Chondrocyte (in vitro differentiated cells): ENCODE measurements around the gene PADI4. TPM values are rescaled to one million over a fixed set of nuclear protein-coding genes. Genes with fewer than 3 reads are reported as not detected.

ENCODE experiments used
- DNase-seq: peaks from one replicate; pipeline ENCODE4 v3.0.0; 2021; ENCODE audit warnings: mixed read lengths, low spot score
- H3K27ac Mint-ChIP-seq: one replicate; pipeline ENCODE4 v1.8.0; 2021; ENCODE audit warnings: mild to moderate bottlenecking, moderate library complexity, mixed read lengths; ENCODE audit not compliant: unreplicated experiment
- H3K27me3 Mint-ChIP-seq: 2 replicates; pipeline ENCODE4 v1.8.0; 2021; ENCODE audit warnings: low read depth, mixed read lengths
- H3K36me3 Mint-ChIP-seq: 2 replicates; pipeline ENCODE4 v1.8.0; 2021; ENCODE audit warnings: low read depth, mixed read lengths
- H3K4me1 Mint-ChIP-seq: 2 replicates; pipeline ENCODE4 v1.8.0; 2021; ENCODE audit warnings: low read depth, mild to moderate bottlenecking, mixed read lengths
- H3K4me3 Mint-ChIP-seq: one replicate; pipeline ENCODE4 v1.8.0; 2021; ENCODE audit warnings: mild to moderate bottlenecking, moderate library complexity, mixed read lengths; ENCODE audit not compliant: unreplicated experiment
- H3K9me3 Mint-ChIP-seq: 2 replicates; pipeline ENCODE4 v1.8.0; 2021; ENCODE audit warnings: low read depth, mixed read lengths
- CTCF ChIP-seq: fragments of 200-600 bp; sonication (generic); IDR thresholded peaks from 2 replicates; pipeline ENCODE4 v1.5.0; 2021; ENCODE audit warnings: antibody characterized with exemption, mild to moderate bottlenecking, moderate library complexity
- total RNA-seq: library from RNA; stranded (reverse); gene quantifications from 3 replicates; pipeline ENCODE4 v1.2.1, GENCODE V29; 2021

The PADI4 gene
- total RNA-seq, 1 donor from 2014 or later = not detected

- Mint-ChIP-seq H3K9me3 (no peaks in the 10 kb centered on the region), H3K4me1 (no peaks in the 10 kb centered on the region), H3K27ac (no peak overlapping the region), H3K27me3 (peaks cover 3% of the 10 kb centered on the region), H3K36me3 (no peaks in the 10 kb centered on the region), H3K4me3 (no peak overlapping the region)
- no peak for TF ChIP-seq CTCF
- DNase-seq = peak; percentile 56
These were observed 25.1 kb downstream of the PADI4 start for GRCh38 chr1:17333081-17333480.

GRCh38 chr1:17335821-17336710, 28.1 kb downstream of the PADI4 start:
- no peaks in the 10 kb centered on the region for H3K4me1 Mint-ChIP-seq
- H3K9me3 Mint-ChIP-seq = no peaks in the 10 kb centered on the region
- peak; percentile 94 for TF ChIP-seq CTCF
- no peak overlapping the region for H3K4me3 Mint-ChIP-seq
- no peak overlapping the region for H3K27ac Mint-ChIP-seq
- H3K27me3 Mint-ChIP-seq = peaks cover 5% of the 10 kb centered on the region
- H3K36me3 Mint-ChIP-seq = no peaks in the 10 kb centered on the region
- DNase-seq = peak; percentile 88

GRCh38 chr1:17338706-17339493, 30.9 kb downstream of the PADI4 start:
- H3K36me3 Mint-ChIP-seq = peaks cover 2% of the 10 kb centered on the region
- no peaks in the 10 kb centered on the region for H3K4me1 Mint-ChIP-seq
- TF ChIP-seq CTCF = peak; percentile 30
- peak; percentile 59 for DNase-seq
- no peak overlapping the region for H3K27ac Mint-ChIP-seq
- peaks cover 5% of the 10 kb centered on the region for H3K27me3 Mint-ChIP-seq
- no peak overlapping the region for H3K4me3 Mint-ChIP-seq
- peaks cover 4% of the 10 kb centered on the region for H3K9me3 Mint-ChIP-seq

GRCh38 chr1:17339521-17339920, 31.5 kb downstream of the PADI4 start:
- Mint-ChIP-seq H3K27me3 (peaks cover 5% of the 10 kb centered on the region), H3K9me3 (peaks cover 10% of the 10 kb centered on the region), H3K27ac (no peak overlapping the region), H3K4me3 (no peak overlapping the region), H3K4me1 (no peaks in the 10 kb centered on the region), H3K36me3 (peaks cover 5% of the 10 kb centered on the region)
- DNase-seq = peak; percentile 41
- peak; percentile 0 for TF ChIP-seq CTCF

- peak; percentile 33 for DNase-seq
- Mint-ChIP-seq H3K4me1 (no peaks in the 10 kb centered on the region), H3K36me3 (peaks cover 5% of the 10 kb centered on the region), H3K9me3 (peaks cover 10% of the 10 kb centered on the region), H3K27me3 (peaks cover 5% of the 10 kb centered on the region), H3K4me3 (no peak overlapping the region), H3K27ac (no peak overlapping the region)
- no peak for TF ChIP-seq CTCF
These were observed 32.4 kb downstream of the PADI4 start for GRCh38 chr1:17340358-17340757.
